GM21737 (cell line): ENCODE measurements around the gene MARCKSL1.
"Not testable (repeated sequence)": the region's sequence is repeated elsewhere in the genome, so short reads cannot be mapped to it uniquely, and the experiment has no call there.

Experiments
- ATAC-seq: cut with Tn5 transposase; IDR thresholded peaks from one replicate; pipeline ENCODE4 v1.9.1; 2021; ENCODE audit warnings: mild to moderate bottlenecking, moderate library complexity; ENCODE audit not compliant: unreplicated experiment

The MARCKSL1 gene

DNA sequence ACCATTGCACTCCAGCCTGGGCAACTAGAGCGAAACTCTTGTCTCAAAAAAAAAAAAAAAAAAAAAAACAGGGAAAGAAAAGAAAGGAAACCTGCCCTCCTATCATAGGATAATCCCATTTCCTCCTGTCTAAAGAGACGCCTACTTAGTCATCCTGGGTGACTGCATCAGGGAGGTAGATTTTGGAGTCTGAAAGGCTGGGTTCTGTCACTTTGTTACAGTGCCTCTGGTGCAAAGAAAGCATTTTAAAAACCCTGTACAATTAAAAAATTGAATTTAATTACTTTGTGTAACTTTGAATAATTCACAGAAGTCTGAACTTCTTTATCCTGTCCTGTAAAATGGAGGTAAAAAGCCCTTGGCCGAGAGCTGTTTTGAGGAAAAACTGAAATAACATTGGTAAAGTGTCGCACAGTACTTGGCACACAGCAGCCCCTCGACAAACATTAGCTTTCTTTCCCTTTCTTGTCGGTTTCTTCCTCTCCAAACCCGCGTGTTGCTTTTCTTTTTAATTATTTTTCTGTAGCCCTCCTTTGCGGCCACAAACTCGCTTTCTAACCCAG, 44.8 kb downstream of the MARCKSL1 start:
- ATAC-seq, result no peak

DNA sequence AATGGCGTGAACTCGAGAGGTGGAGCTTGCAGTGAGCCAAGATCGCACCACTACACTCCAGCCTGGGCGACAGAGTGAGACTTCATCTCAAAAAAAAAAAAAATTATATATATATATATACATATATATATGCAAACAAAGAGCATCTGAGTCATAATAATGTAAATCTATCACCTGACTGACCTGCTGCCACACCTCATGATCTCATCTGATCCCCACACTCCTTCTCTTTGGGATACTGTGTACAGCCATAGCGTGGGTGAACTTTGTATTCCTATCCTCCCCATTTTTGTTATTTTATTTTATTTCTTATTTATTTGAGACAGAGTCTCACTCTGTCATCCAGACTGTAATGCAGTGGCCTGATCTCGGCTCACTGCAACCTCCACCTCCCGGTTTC, 46.8 kb downstream of the MARCKSL1 start:
- ATAC-seq, result no peak

DNA sequence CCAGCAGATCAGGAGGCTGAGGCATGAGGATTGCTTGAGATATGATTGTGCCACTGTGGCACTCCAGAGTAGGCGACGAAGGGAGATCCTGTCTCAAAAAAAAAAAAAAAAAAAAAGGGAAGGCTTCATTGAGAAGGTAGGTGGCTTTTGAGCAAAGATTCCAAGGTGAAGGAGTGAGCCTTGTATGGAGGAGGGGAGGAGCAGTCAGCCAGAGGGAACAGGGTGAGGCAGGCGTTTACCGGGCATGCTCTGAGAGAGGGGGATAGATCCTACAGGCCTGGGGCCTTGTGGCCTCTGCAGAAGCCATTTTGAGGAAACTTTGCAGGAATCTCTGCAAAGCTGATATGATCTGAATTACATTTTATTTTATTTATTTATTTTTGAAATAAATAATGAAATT, 49.3 kb downstream of the MARCKSL1 start:
- no peak for ATAC-seq

GRCh38 chr1:32285658-32286057, 50.4 kb downstream of the MARCKSL1 start:
- no peak for ATAC-seq

GRCh38 chr1:32284777-32285176, 51.3 kb downstream of the MARCKSL1 start:
- ATAC-seq, result not testable (repeated sequence)
